Measurements from ENCODE around the gene KCNQ4. TPM values are rescaled to one million over a fixed set of nuclear protein-coding genes. Genes with fewer than 3 reads are reported as not detected.

The KCNQ4 gene
- total and polyA plus RNA-seq, 10 of the 15 experiments (the other 5 are each of a cell fraction or from before 2014, with no cell fraction given): 0.04 to 0.18 (median 0.08) TPM; not detected in 2

GRCh38 chr1:40780678-40781607 is 2.6 kb upstream of the KCNQ4 start:
- TF ChIP-seq STAT3 (IDR thresholded peaks at IDR 0.05; ENCODE audit: low read depth, low read length) (no peak), IRF5 (IDR thresholded peaks at IDR 0.05; ENCODE audit: borderline replicate concordance) (no peak), PKNOX1 (IDR thresholded peaks at IDR 0.05) (0 out of 2 replicates have a peak, but pooled peaks have one; percentile 21)
- no peaks in the 10 kb centered on the region for H4K20me1 ChIP-seq (ENCODE audit: control insufficient read depth, insufficient read depth)
- POLR2A ChIA-PET: no interaction called here
- BruUV-seq (replicated peaks): no TSS peak
- no peak overlapping the region for H2AFZ ChIP-seq (ENCODE audit: control insufficient read depth, low read depth, low read length)
- SMC1A ChIA-PET (ENCODE audit: uncharacterized antibody, unreplicated experiment): interaction anchor here (1.1 kb wide), 1 partner anchor 58 kb away, joined by 3 read pairs; no protein-coding TSS in a partner anchor
- ATAC-seq: no peak
- FAIRE-seq: no peak
- no peak overlapping the region for H3K27ac ChIP-seq (ENCODE audit: control insufficient read depth, insufficient read depth)
- H3K79me2 ChIP-seq (ENCODE audit: control insufficient read depth, insufficient read depth, low read length): no peaks in the 10 kb centered on the region
- DNase-seq (ENCODE audit: low read depth, low spot score): no peak
- intact Hi-C loops (cut with micrococcal nuclease; ENCODE audit: unreplicated experiment): no loop called here
- peaks cover 4 to 8% of the 10 kb centered on the region in 2 experiments; a peak in 3 of 4 replicates for H3K27me3 ChIP-seq (replicated peaks in 1 of 2; ENCODE audit: control insufficient read depth in 2 of 2, insufficient read depth in 2 of 2, low read length in 1 of 2)
- H3K4me2 ChIP-seq (ENCODE audit: control insufficient read depth, insufficient read depth): no peak overlapping the region
- 49% methylated on average over 8 of the region's 11 CpGs for WGBS (ENCODE audit: insufficient coverage, insufficient replicate concordance, low lambda C conversion rate, missing lambda C conversion rate)
- peaks cover 4% of the 10 kb centered on the region; the same call in 1 of the 2 replicates for H3K4me1 ChIP-seq (ENCODE audit: control insufficient read depth, insufficient read depth, low read length)
- in situ Hi-C loops (cut with MboI): no loop called here
- CTCF ChIA-PET: no interaction called here
- peaks cover 0 to 4% of the 10 kb centered on the region in 2 experiments; a peak in 1 of 4 replicates for H3K36me3 ChIP-seq (ENCODE audit: control insufficient read depth in 2 of 2, insufficient read depth in 2 of 2, low read length in 1 of 2)
- no peaks in the 10 kb centered on the region; the same call in 2 of the 3 replicates for H3K9me3 ChIP-seq (replicated peaks; ENCODE audit: control insufficient read depth, insufficient read depth, low read length)
- RAD21 ChIA-PET (ENCODE audit: unreplicated experiment): interaction anchor here (1.6 kb wide), 1 partner anchor 16 kb away, joined by 3 read pairs; no protein-coding TSS in a partner anchor
- no peak overlapping the region for H3K4me3 ChIP-seq
- H3K9ac ChIP-seq (ENCODE audit: control insufficient read depth, insufficient read depth, low read length): no peak overlapping the region

All from GM12878 (cell line).